BE2C (cell line): ENCODE results near the gene EMC8.

ENCODE experiments used
- DNase-seq: peaks from one replicate; pipeline ENCODE4 v3.0.0-alpha.2; 2020
- H3K27me3 ChIP-seq: fragments of 250-450 bp; sonication (Bioruptor Pico); 2 replicates; pipeline ENCODE4 v1.5.1; 2020; ENCODE audit warnings: mild to moderate bottlenecking
- H3K36me3 ChIP-seq: fragments of 250-450 bp; sonication (Bioruptor Pico); 2 replicates; pipeline ENCODE4 v1.5.1; 2020; ENCODE audit warnings: mild to moderate bottlenecking
- H3K4me1 ChIP-seq: fragments of 250-450 bp; sonication (Bioruptor Pico); 2 replicates; pipeline ENCODE4 v1.5.1; 2020
- H3K4me3 ChIP-seq: 2 replicates; pipeline ENCODE4 v1.5.1; 2011; ENCODE audit warnings: low read depth, low read length
- H3K9me3 ChIP-seq: fragments of 250-450 bp; sonication (Bioruptor Pico); 2 replicates; pipeline ENCODE4 v1.5.1; 2020
- CTCF ChIP-seq: IDR thresholded peaks from 2 replicates; pipeline ENCODE4 v1.5.1; 2012; ENCODE audit warnings: mild to moderate bottlenecking, low read depth, low read length

Gene EMC8

GRCh38 chr16:85765211-85765610 lies 34.1 kb downstream of the EMC8 start:
- H3K4me3 ChIP-seq: no peak overlapping the region
- H3K9me3 ChIP-seq: no peaks in the 10 kb centered on the region
- no peaks in the 10 kb centered on the region for H3K4me1 ChIP-seq
- H3K36me3 ChIP-seq: no peaks in the 10 kb centered on the region
- no peak for TF ChIP-seq CTCF
- H3K27me3 ChIP-seq: peaks cover 16% of the 10 kb centered on the region
- DNase-seq: no peak

- no peak overlapping the region for H3K4me3 ChIP-seq
- H3K4me1 ChIP-seq: no peaks in the 10 kb centered on the region
- no peak for DNase-seq
- H3K36me3 ChIP-seq: no peaks in the 10 kb centered on the region
- no peaks in the 10 kb centered on the region for H3K9me3 ChIP-seq
- TF ChIP-seq CTCF: no peak
- peaks cover 24% of the 10 kb centered on the region for H3K27me3 ChIP-seq
Observed at GRCh38 chr16:85763616-85764015, 35.7 kb downstream of the EMC8 start.

- no peak for DNase-seq
- Histone ChIP-seq H3K4me3 (no peak overlapping the region), H3K36me3 (no peaks in the 10 kb centered on the region), H3K9me3 (no peaks in the 10 kb centered on the region), H3K4me1 (no peaks in the 10 kb centered on the region), H3K27me3 (peaks cover 24% of the 10 kb centered on the region)
- TF ChIP-seq CTCF: no peak
Observed at GRCh38 chr16:85762970-85763369, 36.4 kb downstream of the EMC8 start.

- no peak for TF ChIP-seq CTCF
- DNase-seq: no peak
- H3K27me3 ChIP-seq: peaks cover 24% of the 10 kb centered on the region
- H3K4me3 ChIP-seq: no peak overlapping the region
- no peaks in the 10 kb centered on the region for H3K4me1 ChIP-seq
- no peaks in the 10 kb centered on the region for H3K9me3 ChIP-seq
- no peaks in the 10 kb centered on the region for H3K36me3 ChIP-seq
Observed at GRCh38 chr16:85761861-85762260, 37.5 kb downstream of the EMC8 start.

- Histone ChIP-seq H3K9me3 (no peaks in the 10 kb centered on the region), H3K4me1 (no peaks in the 10 kb centered on the region), H3K27me3 (peaks cover 24% of the 10 kb centered on the region), H3K36me3 (no peaks in the 10 kb centered on the region), H3K4me3 (no peak overlapping the region)
- peak; percentile 40 for DNase-seq
- TF ChIP-seq CTCF: peak; percentile 56
Observed at GRCh38 chr16:85759631-85760419, 39.5 kb downstream of the EMC8 start.

GRCh38 chr16:85759136-85759535 lies 40.2 kb downstream of the EMC8 start:
- H3K27me3 ChIP-seq: peaks cover 20% of the 10 kb centered on the region
- no peak for DNase-seq
- no peaks in the 10 kb centered on the region for H3K4me1 ChIP-seq

More at GRCh38 chr16:85759136-85759535, 40.2 kb downstream of the EMC8 start:
- H3K4me3 ChIP-seq: no peak overlapping the region
- no peaks in the 10 kb centered on the region for H3K36me3 ChIP-seq
- H3K9me3 ChIP-seq: no peaks in the 10 kb centered on the region
- TF ChIP-seq CTCF: no peak
